GM12878 (cell line): ENCODE measurements around the gene NRXN3. TPM values are rescaled to one million over a fixed set of nuclear protein-coding genes. Genes with fewer than 3 reads are reported as not detected.

Source experiments
- ATAC-seq: fragments of 200-7000 bp; cut with Tn5 transposase; 3 replicates; pipeline ENCODE4 v1.9.1; 2020; ENCODE audit warnings: mild to moderate bottlenecking, moderate library complexity
- BruUV-seq: library from RNA; stranded (reverse); fragments of 400-500 nt; replicated peaks from 2 replicates; lab custom pipeline; 2021; lab: Mats Ljungman, UMichigan
- CTCF ChIA-PET: fragments of 300-600 bp; sonication (Branson Sonifier 250); formaldehyde crosslinking; extraction: SDS; loops from one replicate; lab custom pipeline; 2021; ENCODE audit warnings: inconsistent platforms; lab: Yijun Ruan, JAX
- POLR2A ChIA-PET: fragments of 350-600 bp; formaldehyde crosslinking; extraction: SDS; loops from one replicate; lab custom pipeline; 2021; ENCODE audit warnings: inconsistent platforms; lab: Charles Lee
- RAD21 ChIA-PET: fragments of 300-600 bp; sonication (Branson Sonifier 250); formaldehyde crosslinking; loops from one replicate; lab custom pipeline; 2023; ENCODE audit warnings: antibody characterized with exemption; ENCODE audit not compliant: unreplicated experiment; lab: Charles Lee
- SMC1A ChIA-PET: fragments of 300-600 bp; sonication (Branson Sonifier 250); formaldehyde crosslinking; loops from one replicate; lab custom pipeline; 2023; ENCODE audit not compliant: unreplicated experiment, uncharacterized antibody; lab: Charles Lee
- DNase-seq: peaks from one replicate; pipeline ENCODE4 v3.0.0-alpha.2; 2011; ENCODE audit warnings: low read depth, low spot score
- FAIRE-seq: peaks from 3 replicates; lab custom pipeline; 2011; peaks lifted over from hg19 to GRCh38; lab: Jason Lieb, UNC
- H2AFZ ChIP-seq: 2 replicates; pipeline ENCODE4 v1.6.0; 2011; ENCODE audit warnings: low read depth, low read length, control low read depth; ENCODE audit not compliant: control insufficient read depth
- H3K27ac ChIP-seq: 2 replicates; pipeline ENCODE4 v1.5.1; 2011; ENCODE audit warnings: control low read depth; ENCODE audit not compliant: control insufficient read depth, insufficient read depth
- H3K27me3 ChIP-seq, 2 experiments: replicated peaks in 1 of 2; 2 replicates each; pipeline versions ENCODE4 v1.6.0 to v1.6.1; 2011; ENCODE audit warnings: low read length in 1 of 2; ENCODE audit not compliant: control insufficient read depth in 2 of 2, insufficient read depth in 2 of 2
- H3K36me3 ChIP-seq, 2 experiments: 2 replicates each; pipeline ENCODE4 v1.5.1; 2011; ENCODE audit warnings: low read length in 1 of 2; ENCODE audit not compliant: control insufficient read depth in 2 of 2, insufficient read depth in 2 of 2
- H3K4me1 ChIP-seq: 2 replicates; pipeline ENCODE4 v1.6.1; 2011; ENCODE audit warnings: mild to moderate bottlenecking, low read length, moderate library complexity, mixed read lengths; ENCODE audit not compliant: control insufficient read depth, insufficient read depth
- H3K4me2 ChIP-seq: 2 replicates; pipeline ENCODE4 v1.6.0; 2011; ENCODE audit warnings: control low read depth; ENCODE audit not compliant: control insufficient read depth, insufficient read depth
- H3K4me3 ChIP-seq: fragments of 200-600 bp; sonication (generic); 2 replicates; pipeline ENCODE4 v1.5.1; 2016
- H3K79me2 ChIP-seq: 2 replicates; pipeline ENCODE4 v1.6.0; 2011; ENCODE audit warnings: low read length; ENCODE audit not compliant: control insufficient read depth, insufficient read depth
- H3K9ac ChIP-seq: 2 replicates; pipeline ENCODE4 v1.8.0; 2011; ENCODE audit warnings: low read length, control low read depth, mixed read lengths; ENCODE audit not compliant: control insufficient read depth, insufficient read depth
- H3K9me3 ChIP-seq: replicated peaks from 3 replicates; pipeline ENCODE4 v1.5.1; 2011; ENCODE audit warnings: mild to moderate bottlenecking, low read length; ENCODE audit not compliant: control insufficient read depth, insufficient read depth
- H4K20me1 ChIP-seq: 2 replicates; pipeline ENCODE4 v1.6.0; 2011; ENCODE audit not compliant: control insufficient read depth, insufficient read depth
- CHD4 ChIP-seq: fragments of 200-600 bp; sonication (generic); IDR thresholded peaks from 2 replicates; pipeline ENCODE4 v1.6.1; 2016; ENCODE audit warnings: mild to moderate bottlenecking
- EGR1 ChIP-seq, 2 experiments: IDR thresholded peaks; 1 replicate in 1 of 2; 2 replicates in 1 of 2; pipeline ENCODE4 v1.6.1; 2011 to 2012; ENCODE audit warnings: low read depth in 2 of 2, low read length in 2 of 2, borderline replicate concordance in 1 of 2, mild to moderate bottlenecking in 1 of 2, moderate library complexity in 1 of 2
- IKZF1 ChIP-seq: fragments of 450-650 bp; conservative IDR thresholded peaks from 2 replicates; pipeline ENCODE4 v1.6.1; 2017; ENCODE audit warnings: antibody characterized with exemption, mild to moderate bottlenecking
- JUND ChIP-seq: IDR thresholded peaks from 2 replicates; pipeline ENCODE4 v1.6.1; 2012; ENCODE audit warnings: low read depth, mild to moderate bottlenecking, low read length, improper control_type of control experiment, moderate library complexity
- POLR2AphosphoS5 ChIP-seq: IDR thresholded peaks from 2 replicates; pipeline ENCODE4 v1.6.1; 2011; ENCODE audit warnings: mild to moderate bottlenecking, low read length, inconsistent platforms
- RAD21 ChIP-seq: IDR thresholded peaks from 2 replicates; pipeline ENCODE4 v1.6.1; 2011; ENCODE audit warnings: mild to moderate bottlenecking, low read depth, low read length, moderate library complexity; ENCODE audit not compliant: insufficient read depth
- RBBP5 ChIP-seq: fragments of 200-600 bp; sonication (generic); conservative IDR thresholded peaks from 2 replicates; pipeline ENCODE4 v1.6.1; 2016
- RCOR1 ChIP-seq: conservative IDR thresholded peaks from 2 replicates; pipeline ENCODE4 v1.6.1; 2012; ENCODE audit warnings: low read depth, low read length, improper control_type of control experiment
- RELA ChIP-seq: fragments of 450-650 bp; IDR thresholded peaks from 2 replicates; pipeline ENCODE4 v1.8.0; 2014; ENCODE audit warnings: borderline replicate concordance; ENCODE audit not compliant: partially characterized antibody
- SIX5 ChIP-seq: IDR thresholded peaks from 2 replicates; pipeline ENCODE4 v1.6.1; 2011; ENCODE audit warnings: mild to moderate bottlenecking, low read depth, low read length, moderate library complexity; ENCODE audit not compliant: severe bottlenecking
- TBL1XR1 ChIP-seq: IDR thresholded peaks from 2 replicates; pipeline ENCODE4 v1.6.1; 2012; ENCODE audit warnings: low read depth, low read length, improper control_type of control experiment
- TCF7 ChIP-seq: IDR thresholded peaks from 2 replicates; pipeline ENCODE4 v1.6.1; 2014; ENCODE audit warnings: antibody characterized with exemption, borderline replicate concordance
- ZBTB4 ChIP-seq: fragments of 450-650 bp; formaldehyde crosslinking; IDR thresholded peaks from 2 replicates; pipeline ENCODE4 v1.4.0; 2022; ENCODE audit warnings: mild to moderate bottlenecking, moderate library complexity
- ZNF24 ChIP-seq: fragments of 450-650 bp; IDR thresholded peaks from 2 replicates; pipeline ENCODE4 v1.6.1; 2017; ENCODE audit warnings: antibody characterized with exemption, mild to moderate bottlenecking
- ZNF622 ChIP-seq: fragments of 450-650 bp; IDR thresholded peaks from 2 replicates; pipeline ENCODE4 v1.6.1; 2017; ENCODE audit warnings: mild to moderate bottlenecking, inconsistent platforms
- WGBS: methylation state at CpG from one replicate; pipeline ENCODE4 v1.1.6; 2016; ENCODE audit warnings: low lambda C conversion rate; ENCODE audit not compliant: insufficient replicate concordance, insufficient coverage; ENCODE audit errors: missing lambda C conversion rate; 5-methylcytosine and 5-hydroxymethylcytosine counted together
- in situ Hi-C: fragments of 300-500 bp; cut with MboI; formaldehyde crosslinking; loops from 9 replicates; pipeline ENCODE4 v1.14.3; 2018; ENCODE audit warnings: mixed read lengths
- intact Hi-C: fragments of 100-400 bp; cut with micrococcal nuclease; formaldehyde crosslinking; loops from one replicate; pipeline ENCODE4 v1.14.2; 2022; ENCODE audit not compliant: unreplicated experiment
- polyA plus RNA-seq, 11 experiments: library from polyadenylated mRNA; depleted of rRNA in 4 of 11; unstranded in 6 of 11; stranded (reverse) in 5 of 11; fragments of >200 nt; fragmentation: Nextera tagmentation in 4 of 11; fragmentation: Illumina TruSeq in 1 of 11; extraction: Ambion mirVana in 4 of 11; extraction: Trizol in 1 of 11; gene quantifications; 1 replicate in 1 of 11; 2 replicates in 10 of 11; pipeline versions ENCODE4 v1.2.1 to v1.2.3, GENCODE V29; 2011 to 2016; ENCODE audit warnings: inconsistent platforms in 2 of 11, missing spikeins in 2 of 11, low read depth in 1 of 11
- total RNA-seq, 4 experiments: library from RNA; depleted of rRNA in 3 of 4; stranded (reverse); fragments of >200 nt in 3 of 4; fragmentation: Illumina TruSeq in 1 of 4; extraction: Trizol in 1 of 4; gene quantifications; 2 replicates each; pipeline versions ENCODE4 v1.2.1 to v1.2.3, GENCODE V29; 2013 to 2021

Gene NRXN3
- total and polyA plus RNA-seq, 10 of the 15 experiments (the other 5 are each of a cell fraction or from before 2014, with no cell fraction given), result 0.52 to 3.3 (median 1.4) TPM

DNA sequence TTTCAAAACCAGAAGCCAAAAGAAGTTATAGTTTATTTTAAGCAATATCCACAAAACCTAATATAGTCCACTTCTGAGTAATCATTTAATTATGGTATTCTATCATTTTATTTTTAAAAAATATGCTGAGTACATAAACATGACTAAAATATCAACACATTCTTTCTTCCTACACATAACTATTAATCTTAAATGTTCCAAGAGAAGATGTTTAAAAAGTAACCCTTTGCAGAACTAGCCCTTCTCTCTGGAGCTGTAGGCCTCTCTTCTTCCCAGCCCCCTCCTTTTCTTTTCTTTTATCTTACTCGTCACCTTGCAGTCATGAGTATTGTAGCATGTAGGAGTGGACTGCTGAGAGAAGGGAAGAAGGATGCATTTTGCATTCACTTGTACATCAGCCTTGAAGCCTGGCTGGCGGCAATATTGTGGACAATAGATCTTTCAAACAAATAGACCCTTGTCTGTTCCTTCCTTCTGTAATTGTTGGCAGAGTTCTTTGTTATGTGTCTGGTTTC lies 941.9 kb downstream of the NRXN3 start:
- TF ChIP-seq TCF7, result no peak
- no peak for TF ChIP-seq TBL1XR1
- no peak for TF ChIP-seq POLR2AphosphoS5
- TF ChIP-seq ZNF622, result no peak
- no peak for TF ChIP-seq RBBP5
- TF ChIP-seq CHD4, result no peak
- no peak for TF ChIP-seq ZNF24
- TF ChIP-seq RAD21, result no peak
- no peak for TF ChIP-seq SIX5
- TF ChIP-seq RCOR1, result no peak
- TF ChIP-seq JUND, result no peak
- no peak for TF ChIP-seq RELA
- TF ChIP-seq ZBTB4, result no peak
- TF ChIP-seq EGR1 (IDR thresholded peaks at IDR 0.05; ENCODE audit: borderline replicate concordance in 1 of 2, low read depth in 2 of 2, low read length in 2 of 2), result no peak
- no peak for TF ChIP-seq IKZF1
- no peak overlapping the region for H3K9ac ChIP-seq
- ChIA-PET CTCF (no interaction called here), POLR2A (no interaction called here), SMC1A (no interaction called here), RAD21 (no interaction called here)
- 9% methylated on average over 2 of the region's 2 CpGs for WGBS
- no peaks in the 10 kb centered on the region for H3K79me2 ChIP-seq
- no peak overlapping the region for H2AFZ ChIP-seq
- no peaks in the 10 kb centered on the region for H3K9me3 ChIP-seq
- H3K27me3 ChIP-seq, result no peaks in the 10 kb centered on the region
- ATAC-seq (no peak), DNase-seq (no peak), FAIRE-seq (no peak)
- H3K36me3 ChIP-seq, result no peaks in the 10 kb centered on the region
- intact Hi-C loops (no loop called here), in situ Hi-C loops (no loop called here)
- H3K4me1 ChIP-seq, result no peaks in the 10 kb centered on the region
- no TSS peak for BruUV-seq
- H3K4me3 ChIP-seq, result no peak overlapping the region
- H3K4me2 ChIP-seq, result no peak overlapping the region
- H4K20me1 ChIP-seq, result no peaks in the 10 kb centered on the region
- no peak overlapping the region for H3K27ac ChIP-seq
